C4-2B (cell line): Measurements from ENCODE around the gene CAAP1.

ENCODE experiments used
- H3K27ac ChIP-seq: fragments of 450-650 bp; 2 replicates; pipeline ENCODE4 v1.5.1; 2017
- CTCF ChIP-seq: fragments of 450-650 bp; conservative IDR thresholded peaks from 2 replicates; pipeline ENCODE4 v1.5.1; 2017; ENCODE audit warnings: mild to moderate bottlenecking
- ZFX ChIP-seq: fragments of 450-650 bp; IDR thresholded peaks from 2 replicates; pipeline ENCODE4 v1.6.1; 2017

CAAP1 gene

GRCh38 chr9:26892251-26893029, at the start of gene CAAP1:
CAAP1 (minus strand) TSS chr9:26892802; CDS start chr9:26892715, 87 bp downstream.
- TF ChIP-seq ZFX (no peak), CTCF (peak; percentile 74)
- H3K27ac ChIP-seq, result peak within 1 kb of the TSS; percentile 93

GRCh38 chr9:26940779-26941178, 48.2 kb upstream of the CAAP1 start:
- TF ChIP-seq ZFX, result no peak
- TF ChIP-seq CTCF, result no peak
- H3K27ac ChIP-seq, result no peak overlapping the region

GRCh38 chr9:26939955-26940711, 47.5 kb upstream of the CAAP1 start:
- no peak for TF ChIP-seq CTCF
- H3K27ac ChIP-seq, result no peak overlapping the region

GRCh38 chr9:26937816-26938371, 45.3 kb upstream of the CAAP1 start:
- TF ChIP-seq ZFX (no peak), CTCF (no peak)
- no peak overlapping the region for H3K27ac ChIP-seq

GRCh38 chr9:26935847-26936246, 43.2 kb upstream of the CAAP1 start:
- TF ChIP-seq ZFX (no peak), CTCF (no peak)
- no peak overlapping the region for H3K27ac ChIP-seq

- H3K27ac ChIP-seq, result no peak overlapping the region
- TF ChIP-seq CTCF, result no peak
- no peak for TF ChIP-seq ZFX
These were observed 36.4 kb upstream of the CAAP1 start for GRCh38 chr9:26928902-26929495.

GRCh38 chr9:26925609-26926008, 33.0 kb upstream of the CAAP1 start:
- TF ChIP-seq ZFX (no peak), CTCF (no peak)
- H3K27ac ChIP-seq, result no peak overlapping the region
